GM18909 (cell line): ENCODE measurements around the gene RBM10.
"Not testable (repeated sequence)": the region's sequence is repeated elsewhere in the genome, so short reads cannot be mapped to it uniquely, and the experiment has no call there.

ENCODE experiments used
- ATAC-seq: cut with Tn5 transposase; IDR thresholded peaks from one replicate; pipeline ENCODE4 v1.9.1; 2021; ENCODE audit warnings: mild to moderate bottlenecking; ENCODE audit not compliant: unreplicated experiment, poor library complexity

The RBM10 gene

GRCh38 chrX:47144626-47145394 is at the start of gene RBM10, which contains the start of gene NDUFB11:
TSS of gene RBM10 (plus strand) at chrX:47145221. CDS start at chrX:47147482, 2,261 bp downstream.
TSS of gene NDUFB11 (minus strand) at chrX:47144702. CDS start at chrX:47144679, 23 bp downstream.
- peak; percentile 87 for ATAC-seq

GRCh38 chrX:47097018-47097417 is 48.0 kb upstream of the RBM10 start:
- ATAC-seq: no peak

- ATAC-seq: no peak
Observed at GRCh38 chrX:47098338-47099094, 46.5 kb upstream of the RBM10 start.

DNA sequence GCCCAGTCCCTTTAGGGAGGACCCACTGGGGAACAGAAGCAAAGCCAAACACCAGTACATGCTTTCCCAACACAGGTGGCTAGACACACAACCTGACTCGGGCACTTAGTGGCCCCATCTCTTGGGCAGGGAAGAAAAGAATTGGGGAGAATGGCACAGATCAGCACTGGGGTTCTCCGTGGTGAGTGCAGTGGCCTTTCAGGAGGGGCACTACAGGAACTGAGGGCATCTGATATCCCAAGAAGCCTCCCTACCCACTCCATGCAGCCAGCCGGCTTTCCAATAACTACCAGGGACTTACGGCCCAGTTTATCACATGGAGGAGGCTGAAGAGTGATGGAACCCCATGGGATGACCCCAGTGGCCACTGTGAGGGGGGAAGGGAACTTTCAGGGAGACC is 43.8 kb upstream of the RBM10 start:
- ATAC-seq: no peak

DNA sequence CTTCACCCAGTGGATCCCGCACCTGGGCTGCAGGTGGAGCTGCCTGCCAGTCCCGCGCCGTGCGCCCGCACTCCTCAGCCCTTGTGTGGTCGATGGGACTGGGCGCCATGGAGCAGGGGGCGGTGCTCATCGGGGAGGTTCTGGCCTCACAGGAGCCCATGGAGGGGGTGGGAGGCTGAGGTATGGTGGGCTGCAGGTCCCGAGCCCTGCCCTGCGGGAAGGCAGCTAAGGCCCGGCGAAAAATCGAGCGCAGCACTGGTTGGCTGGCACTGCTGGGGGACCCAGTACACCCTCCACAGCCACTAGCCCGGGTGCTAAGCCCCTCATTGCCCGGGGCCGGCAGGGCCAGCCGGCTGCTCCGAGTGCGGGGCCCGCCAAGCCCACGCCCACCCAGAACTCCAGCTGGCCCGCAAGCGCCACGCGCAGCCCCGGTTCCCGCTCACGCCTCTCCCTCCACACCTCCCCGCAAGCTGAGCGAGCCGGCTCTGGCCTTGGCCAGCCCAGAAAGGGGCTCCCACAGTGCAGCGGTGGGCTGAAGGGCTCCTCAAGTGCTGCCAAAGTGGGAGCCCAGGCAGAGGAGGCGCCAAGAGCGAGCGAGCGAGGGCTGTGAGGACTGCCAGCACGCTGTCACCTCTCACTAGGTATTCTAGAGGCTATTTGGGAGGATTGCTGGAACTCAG is 33.9 kb upstream of the RBM10 start:
- ATAC-seq: not testable (repeated sequence)

DNA sequence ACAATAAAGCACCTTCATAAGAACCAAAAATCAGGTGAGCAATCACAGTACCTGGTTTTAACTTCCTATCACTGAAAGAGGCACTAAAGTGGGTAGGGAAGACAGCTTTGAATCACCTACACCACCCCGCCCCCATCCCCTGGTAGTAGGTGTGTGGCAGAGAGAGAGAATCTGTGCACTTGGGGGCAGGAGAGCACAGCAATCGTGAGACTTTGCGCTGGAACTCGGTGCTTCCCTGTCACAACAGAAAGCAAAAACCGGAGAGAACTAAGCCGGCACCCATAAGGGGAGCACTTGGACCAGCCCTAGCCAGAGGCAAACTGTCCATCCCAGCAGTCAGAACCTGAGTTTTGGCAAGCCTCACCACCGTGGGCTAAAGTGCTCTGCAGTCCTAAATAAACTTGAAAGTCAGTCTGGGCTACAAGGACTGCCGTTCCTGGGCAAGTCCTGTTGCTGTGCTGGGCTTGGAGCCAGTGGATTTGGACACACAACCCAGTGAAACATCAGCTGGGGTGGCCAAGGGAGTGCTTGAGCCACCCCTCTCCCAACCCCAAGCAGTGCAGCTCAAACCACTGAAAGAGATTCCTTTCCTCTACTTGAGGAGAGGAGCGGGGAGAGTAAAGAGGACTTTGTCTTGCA is 32.6 kb upstream of the RBM10 start:
- no peak for ATAC-seq

DNA sequence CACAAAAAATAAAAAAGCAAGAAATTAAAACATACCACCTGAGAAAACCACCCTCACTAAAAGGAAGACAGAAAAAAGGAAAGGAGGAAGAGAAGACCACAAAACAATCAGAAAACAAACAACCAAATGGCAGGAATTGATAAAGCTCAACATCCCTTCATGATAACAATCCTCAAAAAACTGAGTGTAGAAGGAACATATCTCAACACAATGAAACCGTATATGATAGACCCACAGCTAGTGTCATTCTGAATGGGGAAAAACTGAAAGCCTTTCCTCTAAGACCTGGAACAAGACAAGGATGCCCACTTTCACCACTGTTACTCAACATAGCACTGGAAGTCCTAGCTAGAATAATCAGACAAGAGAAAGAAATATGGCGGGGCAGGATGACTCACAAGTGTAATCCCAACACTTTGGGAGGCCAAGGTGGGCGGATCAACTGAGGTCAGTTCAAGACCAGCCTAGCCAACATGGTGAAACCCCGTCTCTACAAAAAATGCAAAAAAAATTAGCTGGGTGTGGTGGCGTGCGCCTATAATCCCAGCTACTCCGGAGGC is 28.4 kb upstream of the RBM10 start:
- not testable (repeated sequence) for ATAC-seq

- ATAC-seq: not testable (repeated sequence)
Observed at GRCh38 chrX:47124466-47124865, 20.6 kb upstream of the RBM10 start.

GRCh38 chrX:47129157-47129898 is 15.7 kb upstream of the RBM10 start:
- peak; percentile 98 for ATAC-seq

GRCh38 chrX:47129899-47130358 is 15.1 kb upstream of the RBM10 start:
- no peak for ATAC-seq

DNA sequence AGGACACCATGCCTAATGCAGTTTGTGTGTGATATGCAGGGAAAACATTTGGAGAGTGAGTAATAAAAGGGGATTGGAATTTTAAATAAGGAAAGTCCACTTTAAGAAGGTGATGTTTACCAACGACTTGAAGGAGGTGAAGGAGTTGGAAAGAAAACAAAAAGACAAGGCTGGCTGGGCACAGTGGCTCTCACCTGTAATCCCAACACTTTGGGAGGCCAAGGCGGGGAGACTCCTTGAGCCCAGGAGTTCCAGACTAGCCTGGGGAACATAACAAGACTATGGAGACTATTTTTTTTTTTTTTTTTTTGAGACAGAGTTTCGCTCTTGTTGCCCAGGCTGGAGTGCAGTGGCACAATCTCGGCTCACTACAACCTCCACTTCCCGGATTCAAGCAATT is 11.5 kb upstream of the RBM10 start:
- ATAC-seq: no peak

DNA sequence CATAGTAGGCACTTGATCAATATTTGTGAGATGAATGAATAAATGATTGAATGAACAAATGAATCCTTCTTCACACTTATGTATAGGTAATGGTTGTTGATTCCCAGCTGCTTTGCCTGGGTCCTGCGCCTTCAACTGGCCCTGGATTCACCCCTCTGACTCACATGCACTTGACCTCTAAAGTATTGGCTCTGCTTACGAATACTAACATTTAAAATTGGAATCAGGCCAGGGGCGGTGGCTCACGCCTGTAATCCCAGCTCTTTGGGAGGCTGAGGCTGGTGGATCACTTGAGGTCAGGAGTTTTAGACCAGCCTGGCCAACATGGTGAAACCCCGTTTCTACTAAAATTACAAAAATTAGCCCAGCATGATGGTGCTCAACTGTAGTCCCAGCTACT is 9.4 kb upstream of the RBM10 start:
- ATAC-seq: not testable (repeated sequence)

GRCh38 chrX:47138171-47138570 is 6.8 kb upstream of the RBM10 start:
- ATAC-seq: no peak

- peak; percentile 4 for ATAC-seq
Observed at GRCh38 chrX:47143894-47144625, 961 bp upstream of the RBM10 start.

DNA sequence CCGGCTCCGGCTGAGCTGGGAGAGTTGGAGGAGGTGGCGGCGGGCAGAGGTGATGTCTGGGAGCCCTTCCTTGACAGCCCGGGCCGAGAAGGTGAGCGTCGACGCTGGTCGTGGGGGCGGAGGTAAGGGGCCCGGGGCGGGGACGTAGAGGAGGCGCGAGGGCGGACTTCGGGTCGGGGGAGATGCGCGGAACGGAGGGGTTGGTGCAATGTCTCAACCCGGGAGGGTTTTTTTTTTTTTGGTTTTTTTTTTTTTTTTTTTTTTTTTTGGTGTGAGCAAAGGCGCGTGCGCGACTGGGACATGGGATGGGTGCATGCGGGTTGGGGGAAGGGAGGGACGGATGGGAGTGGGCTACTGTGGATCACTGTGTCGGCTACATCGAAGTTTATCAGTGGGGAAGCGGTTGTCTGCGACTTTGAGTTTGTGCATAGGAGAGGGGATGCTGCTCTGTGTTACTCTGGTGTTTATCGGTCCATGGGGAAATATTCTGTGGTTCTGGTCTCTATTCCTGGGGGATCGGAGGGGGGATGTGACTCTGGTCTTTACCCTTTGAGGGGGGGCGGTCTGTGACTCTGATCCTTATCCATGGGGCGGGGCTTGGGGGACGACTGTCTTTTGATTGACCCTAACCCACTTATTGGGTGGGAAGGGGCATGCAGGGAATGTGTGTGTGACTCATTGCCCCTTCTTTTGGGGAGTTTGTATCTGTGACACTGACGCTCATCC is 537 bp downstream of the RBM10 start:
- peak; percentile 24 for ATAC-seq

- no peak for ATAC-seq
Observed at GRCh38 chrX:47146121-47146935, 1.3 kb downstream of the RBM10 start.
